Activated B cell treated with CpG ODN at 0.5 μM for 24 hours (primary cell): Measurements from ENCODE around the gene MYZAP. TPM values are rescaled to one million over a fixed set of nuclear protein-coding genes. Genes with fewer than 3 reads are reported as not detected.

Source experiments
- ATAC-seq: fragments of 200-7000 bp; cut with Tn5 transposase; one replicate; pipeline ENCODE4 v1.10.0; 2021; ENCODE audit warnings: low read depth, mild to moderate bottlenecking, moderate library complexity
- CTCF ChIA-PET: fragments of 350-600 bp; sonication (Branson Sonifier 250); formaldehyde crosslinking; loops from one replicate; lab custom pipeline; 2021; ENCODE audit warnings: antibody characterized with exemption; lab: Charles Lee
- POLR2A ChIA-PET: fragments of 350-600 bp; sonication (Branson Sonifier 250); formaldehyde crosslinking; loops from one replicate; lab custom pipeline; 2021; ENCODE audit warnings: antibody characterized with exemption; lab: Charles Lee
- DNase-seq: peaks from one replicate; pipeline ENCODE4 v3.0.0; 2022
- H3K27ac Mint-ChIP-seq: one replicate; pipeline ENCODE4 v1.8.0; 2020; ENCODE audit warnings: mixed read lengths
- H3K27me3 Mint-ChIP-seq: one replicate; pipeline ENCODE4 v1.8.0; 2021; ENCODE audit warnings: mixed read lengths
- H3K36me3 Mint-ChIP-seq: one replicate; pipeline ENCODE4 v1.8.0; 2021; ENCODE audit warnings: low read depth, mixed read lengths
- H3K4me1 Mint-ChIP-seq: one replicate; pipeline ENCODE4 v1.8.0; 2021; ENCODE audit warnings: mixed read lengths
- H3K4me3 Mint-ChIP-seq: one replicate; pipeline ENCODE4 v1.8.0; 2020; ENCODE audit warnings: mild to moderate bottlenecking, mixed read lengths
- H3K9me3 Mint-ChIP-seq: one replicate; pipeline ENCODE4 v1.8.0; 2020; ENCODE audit warnings: mixed read lengths
- CTCF ChIP-seq: fragments of 200-600 bp; IDR thresholded peaks from one replicate; pipeline ENCODE4 v1.8.0; 2022; ENCODE audit warnings: antibody characterized with exemption, mild to moderate bottlenecking
- intact Hi-C: fragments of 100-400 bp; cut with micrococcal nuclease; formaldehyde crosslinking; loops from one replicate; pipeline ENCODE4 v1.15.1; 2024
- total RNA-seq: library from RNA; stranded (reverse); gene quantifications from 2 replicates; pipeline ENCODE4 v1.2.3, GENCODE V29; 2022

Gene MYZAP
- total RNA-seq, 1 donor from 2014 or later: 1.00 TPM

GRCh38 chr15:57559875-57560274 is 31.8 kb upstream of the MYZAP start:
- CTCF ChIA-PET: interaction anchor here (0.6 to 3.4 kb wide), 17 partner anchors 9 to 301 kb away, joined by 3 to 48 read pairs (median 3); partner anchors contain the start of gene POLR2M
- H3K27me3 Mint-ChIP-seq: peaks cover 6% of the 10 kb centered on the region
- H3K4me3 Mint-ChIP-seq: no peak overlapping the region
- POLR2A ChIA-PET: no interaction called here
- no peaks in the 10 kb centered on the region for H3K9me3 Mint-ChIP-seq
- TF ChIP-seq CTCF: peak; percentile 84
- no peak overlapping the region for H3K27ac Mint-ChIP-seq
- DNase-seq: peak; percentile 66
- H3K36me3 Mint-ChIP-seq: no peaks in the 10 kb centered on the region
- H3K4me1 Mint-ChIP-seq: peaks cover 28% of the 10 kb centered on the region
- intact Hi-C loops: loop anchor here (1.0 to 5.0 kb wide), 2 partner anchors 95 to 507 kb away; partner anchors contain the start of gene ALDH1A2
- peak; percentile 52 for ATAC-seq

DNA sequence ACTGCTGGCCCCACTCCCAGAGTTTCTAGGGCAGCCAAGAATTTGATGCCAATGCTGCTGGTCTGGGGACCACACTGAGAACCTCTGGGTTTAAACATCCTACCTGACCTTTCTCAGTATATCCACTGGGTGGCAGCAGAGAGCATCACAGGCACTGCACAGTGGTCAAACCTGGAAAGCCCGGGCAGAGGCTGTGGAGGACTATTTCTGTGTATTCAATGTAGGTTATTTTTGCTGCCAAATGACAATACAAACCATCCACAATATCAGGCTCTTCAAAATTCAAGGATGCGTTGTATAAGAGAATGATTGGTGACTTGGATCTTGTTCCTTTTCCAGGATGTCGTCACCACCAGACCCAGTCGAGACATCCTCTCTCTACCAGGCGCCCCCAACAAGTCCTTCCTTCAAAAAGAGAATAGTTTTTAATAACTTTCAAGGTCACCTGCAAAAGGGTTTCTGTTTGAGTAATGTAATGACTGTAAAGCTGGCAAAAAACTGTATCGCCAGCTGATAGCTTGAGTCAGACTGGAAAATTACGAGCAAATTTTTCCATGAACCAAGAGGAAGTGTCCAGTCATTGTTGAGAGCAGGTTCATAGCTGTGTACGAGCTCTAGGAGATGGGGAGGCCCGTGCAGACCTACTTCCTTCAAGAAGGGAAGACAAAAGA is 30.5 kb upstream of the MYZAP start:
- intact Hi-C loops: loop anchor here (1.0 to 5.0 kb wide), 7 partner anchors 26 to 506 kb away; partner anchors contain the start of genes ALDH1A2 and MYZAP
- ChIA-PET CTCF (interaction anchor here (0.6 to 3.4 kb wide), 17 partner anchors 8 to 739 kb away, joined by 3 to 48 read pairs (median 4); no protein-coding TSS in a partner anchor), POLR2A (interaction anchor here (0.7 to 1.2 kb wide), 3 partner anchors 25 to 299 kb away, joined by 3 to 5 read pairs (median 3); partner anchors contain the start of gene MYZAP)
- H3K27ac Mint-ChIP-seq: peak overlapping the region; percentile 68
- peaks cover 37% of the 10 kb centered on the region for H3K4me1 Mint-ChIP-seq
- DNase-seq (peak; percentile 32), ATAC-seq (peak; percentile 84)
- no peaks in the 10 kb centered on the region for H3K36me3 Mint-ChIP-seq
- H3K9me3 Mint-ChIP-seq: no peaks in the 10 kb centered on the region
- H3K27me3 Mint-ChIP-seq: peaks cover 6% of the 10 kb centered on the region
- peak; percentile 53 for TF ChIP-seq CTCF
- peak overlapping the region; percentile 56 for H3K4me3 Mint-ChIP-seq

- peaks cover 40% of the 10 kb centered on the region for H3K4me1 Mint-ChIP-seq
- no peak for ATAC-seq
- H3K36me3 Mint-ChIP-seq: no peaks in the 10 kb centered on the region
- intact Hi-C loops: loop anchor here (5.0 kb wide), 1 partner anchor 505 kb away; the partner anchor contains the start of gene ALDH1A2
- ChIA-PET CTCF (interaction anchor here (0.9 kb wide), 1 partner anchor 77 kb away, joined by 4 read pairs; no protein-coding TSS in a partner anchor), POLR2A (interaction anchor here (0.9 to 1.2 kb wide), 2 partner anchors 24 to 30 kb away, joined by 3 read pairs; partner anchors contain the start of gene MYZAP)
- DNase-seq: no peak
- peaks cover 4% of the 10 kb centered on the region for H3K27me3 Mint-ChIP-seq
- no peak overlapping the region for H3K4me3 Mint-ChIP-seq
- no peak overlapping the region for H3K27ac Mint-ChIP-seq
- no peak for TF ChIP-seq CTCF
- H3K9me3 Mint-ChIP-seq: no peaks in the 10 kb centered on the region
Measured at GRCh38 chr15:57562196-57562769, 29.4 kb upstream of the MYZAP start.

GRCh38 chr15:57563416-57563815 is 28.3 kb upstream of the MYZAP start:
- CTCF ChIA-PET: interaction anchor here (1.0 kb wide), 1 partner anchor 297 kb away, joined by 3 read pairs; no protein-coding TSS in a partner anchor
- H3K9me3 Mint-ChIP-seq: no peaks in the 10 kb centered on the region
- intact Hi-C loops: loop anchor here (5.0 kb wide), 1 partner anchor 504 kb away; the partner anchor contains the start of gene ALDH1A2
- no peaks in the 10 kb centered on the region for H3K27me3 Mint-ChIP-seq
- DNase-seq (no peak), ATAC-seq (no peak)
- H3K27ac Mint-ChIP-seq: no peak overlapping the region
- no peaks in the 10 kb centered on the region for H3K36me3 Mint-ChIP-seq
- TF ChIP-seq CTCF: no peak
- no peak overlapping the region for H3K4me3 Mint-ChIP-seq
- POLR2A ChIA-PET: interaction anchor here (2.0 kb wide), 1 partner anchor 24 kb away, joined by 8 read pairs; no protein-coding TSS in a partner anchor
- H3K4me1 Mint-ChIP-seq: peaks cover 45% of the 10 kb centered on the region
